DOHH2 (cell line): Measurements from ENCODE around the gene COL5A3.

Source experiments
- CTCF ChIP-seq: fragments of 200-600 bp; sonication (generic); IDR thresholded peaks from one replicate; pipeline ENCODE4 v1.5.1; 2014; ENCODE audit warnings: antibody characterized with exemption, mild to moderate bottlenecking, low read depth, low read length; ENCODE audit not compliant: poor library complexity, severe bottlenecking
- EZH2phosphoT487 ChIP-seq: fragments of 200-600 bp; sonication (generic); IDR thresholded peaks from 2 replicates; pipeline ENCODE4 v1.6.1; 2017; ENCODE audit warnings: borderline replicate concordance, mild to moderate bottlenecking, antibody characterized with exemption, low read length, moderate library complexity, mixed read lengths

DNA sequence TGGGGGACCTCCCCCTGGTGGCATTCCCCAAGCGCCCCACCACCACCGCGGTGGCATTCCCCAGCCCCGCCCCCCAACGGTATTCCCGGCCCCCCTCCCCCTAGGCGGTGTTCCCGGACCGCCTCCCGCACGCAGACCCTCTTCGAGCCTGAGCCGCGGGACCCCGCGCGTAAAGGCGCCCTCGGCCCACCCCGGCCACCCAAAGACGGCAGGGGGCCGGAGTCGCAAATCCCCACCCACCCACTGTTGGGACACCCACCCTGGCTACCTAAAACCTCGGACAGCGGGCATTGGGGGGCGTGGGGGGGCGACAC lies 96.3 kb downstream of the COL5A3 start:
- no peak for TF ChIP-seq CTCF
- no peak for TF ChIP-seq EZH2phosphoT487
